Activated CD4-positive, CD25-positive, alpha-beta regulatory T cell (primary cell): ENCODE data around the gene NODAL.
A peak's percentile ranks its signal among the peaks of the same experiment; 100 is the strongest.
"Not testable (repeated sequence)": the region's sequence is repeated elsewhere in the genome, so short reads cannot be mapped to it uniquely, and the experiment has no call there.

Source experiments
- DNase-seq, 4 experiments: peaks; one replicate each; lab custom pipeline; 2025; lab: John Stamatoyannopoulos, UW

NODAL gene

GRCh38 chr10:70441161-70441894 lies at the start of gene NODAL:
TSS of gene NODAL (minus strand) at chr10:70441681. CDS start at chr10:70441667, 14 bp downstream.
- no peak for DNase-seq

DNA sequence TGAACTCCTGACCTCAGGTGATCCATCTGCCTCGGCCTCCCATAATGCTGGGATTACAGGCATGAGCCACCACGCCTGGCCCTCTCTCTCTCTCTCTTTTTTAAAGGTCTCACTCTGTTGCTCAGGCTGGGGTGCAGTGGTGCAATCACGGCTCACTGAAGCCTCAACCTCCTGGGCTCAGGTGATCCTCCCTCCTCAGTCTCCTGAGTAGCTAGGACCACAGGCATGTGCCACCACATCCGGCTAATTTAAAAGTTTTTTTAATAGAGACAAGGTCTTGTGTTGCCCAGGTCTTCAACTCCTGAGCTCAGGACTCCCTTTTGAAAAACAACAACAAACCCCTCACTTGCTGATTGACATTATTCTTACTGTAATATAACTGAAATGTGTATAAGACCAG lies 48.7 kb upstream of the NODAL start:
- DNase-seq = no peak

GRCh38 chr10:70487824-70488223 lies 46.3 kb upstream of the NODAL start:
- no peak for DNase-seq

DNA sequence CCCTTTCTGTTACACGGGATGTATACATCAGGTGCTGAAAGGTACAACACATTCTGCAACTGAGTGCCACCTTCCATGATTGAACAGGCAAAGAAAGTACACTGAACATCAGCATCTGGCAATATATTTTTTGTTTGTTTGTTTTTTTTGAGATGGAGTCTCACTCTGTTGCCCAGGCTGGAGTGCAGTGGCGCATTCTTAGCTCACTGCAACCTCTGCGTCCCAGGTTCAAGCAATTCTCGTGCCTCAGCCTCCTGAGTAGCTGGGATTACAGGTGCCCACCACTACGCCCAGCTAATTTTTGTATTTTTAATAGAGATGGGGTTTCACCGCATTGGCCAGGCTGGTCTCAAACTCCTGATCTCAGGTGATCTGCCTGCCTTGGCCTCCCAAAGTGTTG lies 42.4 kb upstream of the NODAL start:
- DNase-seq = not testable (repeated sequence)

GRCh38 chr10:70482982-70483760 lies 41.7 kb upstream of the NODAL start:
- no peak for DNase-seq

DNA sequence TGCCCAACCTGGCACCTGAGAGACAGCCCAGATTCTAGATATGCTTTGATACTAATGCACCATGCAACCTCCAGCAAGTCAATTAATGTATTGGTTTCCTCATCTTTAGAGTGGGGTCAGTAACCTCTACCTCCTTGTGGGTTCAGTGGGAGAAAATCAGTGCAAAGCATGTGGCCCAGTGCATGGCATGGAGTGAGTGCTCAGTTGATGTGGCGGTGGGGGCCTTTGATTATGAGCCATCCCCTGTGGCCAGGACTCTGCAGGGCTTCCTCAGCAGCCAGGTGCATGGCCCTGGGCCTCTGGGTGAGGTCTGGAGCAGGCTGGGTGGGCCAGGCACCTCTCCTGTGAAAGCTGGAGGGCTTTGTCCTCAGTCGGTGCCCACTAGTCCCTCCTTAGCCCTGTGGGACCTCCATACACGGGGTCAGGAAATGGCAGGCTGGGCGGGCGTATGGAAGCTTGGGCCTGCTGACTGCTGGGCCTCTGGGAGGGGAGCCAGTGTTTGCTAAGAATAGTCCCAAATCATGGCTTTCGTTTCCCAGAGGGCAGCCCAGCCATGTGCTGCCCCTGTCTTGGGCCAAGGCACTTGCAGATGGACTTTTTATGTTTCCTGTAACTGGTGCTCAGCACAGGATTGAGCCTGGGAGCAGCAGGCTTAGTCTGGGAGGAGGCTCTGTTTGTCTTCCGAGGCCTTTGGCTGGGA lies 40.5 kb upstream of the NODAL start:
- DNase-seq = no peak

GRCh38 chr10:70481105-70481504 lies 39.6 kb upstream of the NODAL start:
- no peak for DNase-seq

GRCh38 chr10:70480239-70480861 lies 38.9 kb upstream of the NODAL start:
- DNase-seq = no peak

DNA sequence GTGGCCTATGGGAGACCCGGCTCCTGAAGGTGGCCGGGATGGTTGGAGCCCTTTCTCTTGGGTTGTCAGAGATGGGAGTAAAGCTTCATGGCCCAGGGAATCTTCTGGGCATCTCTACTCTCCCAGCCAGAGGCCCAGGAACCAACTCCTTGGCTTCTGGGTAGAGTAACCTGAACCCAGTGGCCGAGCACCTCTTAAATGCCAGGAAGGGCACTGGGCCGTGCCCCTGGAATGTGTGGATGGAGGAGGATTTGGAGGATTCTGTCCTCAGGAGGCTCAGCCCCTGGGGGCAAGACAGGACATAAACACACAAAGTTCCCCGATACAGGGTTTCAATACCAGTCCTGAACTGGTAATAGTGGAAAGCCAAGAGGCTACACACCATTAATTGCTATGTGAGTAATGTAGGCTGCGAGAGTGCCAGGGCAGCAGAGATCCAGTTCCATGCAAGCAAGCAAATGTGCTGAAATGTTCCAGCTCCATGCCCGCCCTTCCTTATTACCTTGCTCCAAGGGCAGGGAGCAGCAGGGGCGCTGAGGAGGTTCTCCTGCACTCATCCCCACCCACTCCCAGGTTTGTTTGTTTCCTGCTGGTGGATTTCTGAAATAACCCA lies 38.3 kb upstream of the NODAL start:
- DNase-seq = no peak

DNA sequence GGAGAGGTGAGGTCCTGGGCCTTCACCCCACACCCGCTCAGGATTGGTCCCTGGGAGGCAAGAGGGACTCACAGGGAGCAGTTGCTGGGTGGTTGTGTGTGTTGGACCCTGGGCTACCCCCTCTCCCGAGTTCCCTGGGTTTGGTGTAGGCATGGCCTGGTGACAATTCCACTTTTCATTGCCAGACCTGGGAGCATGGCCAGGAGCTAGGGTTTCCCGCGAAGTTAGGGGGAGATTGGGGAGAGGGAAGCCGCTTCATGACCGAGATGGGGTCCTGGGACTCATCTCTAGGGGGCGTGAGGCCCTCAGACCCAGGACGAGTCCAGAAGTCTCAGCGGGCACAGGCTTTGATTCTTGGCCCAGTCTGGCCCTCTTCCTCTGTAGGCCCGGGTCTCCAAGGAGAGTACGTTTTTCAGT lies 37.7 kb upstream of the NODAL start:
- no peak for DNase-seq

DNA sequence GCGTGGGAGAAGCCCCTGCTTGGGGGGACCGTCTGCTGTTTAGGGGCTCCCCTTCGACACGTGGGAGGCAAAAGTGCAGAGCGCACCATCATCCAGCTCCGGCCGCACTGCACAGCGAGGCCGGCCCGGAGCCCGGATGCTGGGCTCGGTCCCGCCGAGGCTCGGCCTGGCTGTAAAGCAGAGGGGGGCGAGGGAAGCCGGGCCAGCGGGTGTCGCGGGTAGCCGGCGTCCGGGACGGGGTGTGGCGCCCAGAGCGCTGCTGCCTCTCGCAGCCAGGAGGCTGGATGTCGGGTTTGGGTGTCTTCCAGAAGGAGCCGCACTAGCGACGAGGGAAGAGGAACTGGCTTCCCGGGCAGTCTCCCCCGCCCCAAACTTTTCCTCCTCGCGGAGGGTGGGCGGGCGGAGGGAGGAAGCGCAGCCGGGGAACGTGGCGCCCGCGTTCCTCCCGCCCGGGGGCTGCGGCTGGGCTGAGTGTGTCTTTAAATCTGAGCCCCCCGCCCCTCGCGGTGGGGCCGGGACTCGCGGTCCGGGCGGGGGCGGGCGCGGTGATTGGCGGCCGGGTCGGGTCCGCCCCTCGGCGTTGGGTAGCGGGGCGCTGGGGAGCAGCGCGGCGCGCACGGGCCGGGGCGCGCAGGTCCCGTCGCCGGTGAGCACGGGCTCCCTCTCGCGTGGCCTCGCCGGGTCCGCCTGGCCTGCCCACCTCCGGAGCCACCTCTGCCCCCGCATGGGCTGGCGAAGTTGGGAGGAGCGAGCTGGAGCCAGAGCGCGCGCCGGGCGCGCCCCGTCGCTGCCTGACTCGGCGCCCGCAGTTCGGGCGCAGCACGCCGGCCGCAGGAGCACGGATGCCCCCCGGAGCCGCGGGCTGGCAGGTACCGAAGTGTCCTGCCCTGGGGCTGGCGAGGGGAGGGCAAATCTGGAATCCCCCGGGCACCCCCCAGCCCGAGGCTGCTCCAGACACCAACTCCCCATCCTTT lies 37.0 kb upstream of the NODAL start, which contains the start of gene PALD1:
Gene PALD1 (plus strand): TSS at position 577 of the 974 bp plus-strand sequence. CDS start 47,185 bp downstream, outside the sequence.
- DNase-seq = no peak

GRCh38 chr10:70477661-70478162 lies 36.2 kb upstream of the NODAL start:
- DNase-seq = peak; percentile 29 to 61 (median 44)

- DNase-seq = no peak
Measured at GRCh38 chr10:70476249-70477035, 35.0 kb upstream of the NODAL start.

- DNase-seq = no peak
Measured at GRCh38 chr10:70475661-70476060, 34.2 kb upstream of the NODAL start.

- DNase-seq = no peak
Measured at GRCh38 chr10:70474780-70475179, 33.3 kb upstream of the NODAL start.

DNA sequence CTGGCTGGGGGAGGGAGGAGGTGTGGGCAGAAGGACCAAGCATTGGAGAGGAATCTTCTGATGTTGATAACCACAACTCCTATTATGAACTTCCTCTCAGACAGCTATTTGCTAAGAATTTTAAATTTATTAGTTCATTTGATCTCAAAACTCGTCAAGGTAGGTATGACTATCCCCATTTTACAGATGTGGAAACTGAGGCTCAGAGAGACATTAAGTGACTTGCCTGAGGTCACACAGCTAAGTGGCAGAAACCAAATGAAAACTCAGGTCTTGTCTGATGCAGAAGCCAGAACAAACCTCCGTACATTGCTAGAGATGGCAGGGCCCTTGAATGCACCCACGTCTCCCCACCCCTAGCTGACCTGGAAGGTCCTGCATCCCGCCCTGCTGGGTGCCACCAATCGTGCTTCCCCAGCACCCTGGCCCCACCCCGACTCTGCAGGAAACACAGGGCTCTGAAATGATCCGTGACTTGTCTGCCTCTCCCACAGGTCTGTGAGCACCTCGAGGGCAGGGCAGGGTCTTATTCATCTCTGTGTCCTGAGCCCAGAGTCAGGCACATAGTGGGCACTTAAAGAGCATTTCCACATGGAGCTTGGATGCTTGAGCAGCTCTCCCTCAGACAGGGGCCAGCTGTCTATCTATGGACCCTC lies 31.4 kb upstream of the NODAL start:
- DNase-seq = no peak

DNA sequence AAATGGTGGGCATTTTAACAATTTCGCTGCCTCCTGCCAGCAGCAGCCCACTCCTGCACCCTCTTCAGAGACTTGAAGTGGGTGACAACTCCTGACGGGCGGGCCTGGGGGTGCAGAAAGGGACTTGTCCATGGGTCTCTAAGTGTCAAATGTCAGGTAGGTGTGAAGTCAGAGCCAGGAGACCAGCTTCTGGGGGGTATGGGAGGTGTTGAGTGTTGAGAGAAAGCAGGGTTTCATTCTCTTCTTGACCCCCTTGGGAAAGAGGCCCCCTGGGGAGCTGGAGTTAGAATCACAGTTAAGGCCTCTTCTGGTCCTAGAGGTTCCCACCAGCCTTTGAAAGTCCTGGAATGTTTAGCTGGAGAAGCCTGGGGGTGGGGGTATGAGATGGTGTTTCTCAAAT lies 25.5 kb upstream of the NODAL start:
- no peak for DNase-seq

- DNase-seq = no peak
Measured at GRCh38 chr10:70465832-70466231, 24.4 kb upstream of the NODAL start.

- no peak for DNase-seq
Measured at GRCh38 chr10:70465278-70465677, 23.8 kb upstream of the NODAL start.
